Measurements from ENCODE around the gene MED29.

The MED29 gene

GRCh38 chr19:39430675-39431593 lies 39.8 kb downstream of the MED29 start:
- peak; percentile 98 for DNase-seq (ENCODE audit: low spot score)

- DNase-seq (ENCODE audit: low spot score): peak; percentile 20
Measured at GRCh38 chr19:39432677-39433025, 41.5 kb downstream of the MED29 start.

GRCh38 chr19:39433480-39434079 lies 42.4 kb downstream of the MED29 start:
- no peak for DNase-seq (ENCODE audit: low spot score)

GRCh38 chr19:39434123-39435076 lies 43.2 kb downstream of the MED29 start:
- peak; percentile 69 for DNase-seq (ENCODE audit: low spot score)

GRCh38 chr19:39435499-39436349 lies 44.5 kb downstream of the MED29 start, which contains the start of gene RPS16:
Gene RPS16, minus strand, starts transcription at chr19:39435949. Its CDS starts 54 bp downstream, at chr19:39435895.
- peak; percentile 98 for DNase-seq (ENCODE audit: low spot score)

- peak; percentile 20 for DNase-seq (ENCODE audit: low spot score)
Measured at GRCh38 chr19:39436350-39436716, 45.2 kb downstream of the MED29 start.

- DNase-seq (ENCODE audit: low spot score): peak; percentile 53
Measured at GRCh38 chr19:39438270-39438934, 47.2 kb downstream of the MED29 start.

GRCh38 chr19:39444598-39445195 lies 53.5 kb downstream of the MED29 start:
- peak; percentile 36 for DNase-seq (ENCODE audit: low spot score)

GRCh38 chr19:39445196-39446111 lies 54.3 kb downstream of the MED29 start, which contains the start of gene SUPT5H:
Gene SUPT5H, plus strand, starts transcription at chr19:39445582. Its CDS starts 309 bp downstream, at chr19:39445891.
- peak; percentile 97 for DNase-seq (ENCODE audit: low spot score)

- DNase-seq (ENCODE audit: low spot score): peak; percentile 12
Measured at GRCh38 chr19:39446365-39447084, 55.3 kb downstream of the MED29 start.

- peak; percentile 44 for DNase-seq (ENCODE audit: low spot score)
Measured at GRCh38 chr19:39448271-39448670, 57.1 kb downstream of the MED29 start.

- DNase-seq (ENCODE audit: low spot score): no peak
Measured at GRCh38 chr19:39449116-39449797, 58.1 kb downstream of the MED29 start.

All from RKO (cell line).